Measurements from ENCODE around the gene TARM1. TPM values are rescaled to one million over a fixed set of nuclear protein-coding genes. Genes with fewer than 3 reads are reported as not detected.

TARM1 gene
- total and polyA plus RNA-seq, 2 of the 8 experiments (the other 6 are each of a cell fraction or from before 2014, with no cell fraction given) = not detected

GRCh38 chr19:54074851-54075250 is 6.3 kb downstream of the TARM1 start:
- Histone ChIP-seq H3K36me3 (ENCODE audit: control insufficient read depth in 2 of 4, insufficient read depth in 4 of 4, low read length in 3 of 4) (no peaks in the 10 kb centered on the region), H4K91ac (replicated peaks; ENCODE audit: insufficient read length, low read length) (no peak overlapping the region), H4K8ac (ENCODE audit: extremely low read depth, insufficient read depth, low read length) (no peak overlapping the region), H2BK120ac (replicated peaks; ENCODE audit: low read depth, low read length) (no peak overlapping the region), H3K4ac (replicated peaks; ENCODE audit: insufficient read length, low read depth, low read length) (no peak overlapping the region), H3K4me2 (ENCODE audit: insufficient read depth in 1 of 2, low read depth in 2 of 2, low read length in 2 of 2) (no peak overlapping the region), H3K27ac (ENCODE audit: low read depth, low read length) (no peak overlapping the region), H2AFZ (ENCODE audit: low read length) (no peak overlapping the region), H3K23me2 (ENCODE audit: low read depth, low read length) (no peaks in the 10 kb centered on the region), H3K56ac (replicated peaks; ENCODE audit: insufficient read length, low read depth, low read length) (no peak overlapping the region), H3K9ac (replicated peaks in 1 of 4; ENCODE audit: extremely low read depth in 1 of 4, low read depth in 3 of 4, low read length in 3 of 4) (no peak overlapping the region), H2BK20ac (ENCODE audit: low read length) (no peak overlapping the region), H3K9me3 (ENCODE audit: insufficient read depth in 2 of 2, low read depth in 1 of 2, low read length in 1 of 2) (no peaks in the 10 kb centered on the region), H3K27me3 (replicated peaks in 1 of 4; ENCODE audit: control insufficient read depth in 3 of 4, extremely low read depth in 1 of 4, insufficient read depth in 3 of 4, low read length in 3 of 4) (no peaks in the 10 kb centered on the region; a peak in 1 of 7 replicates), H3K4me3 (ENCODE audit: extremely low read depth in 1 of 4, insufficient read depth in 2 of 4, low read depth in 3 of 4, low read length in 4 of 4) (no peak overlapping the region), H2BK12ac (ENCODE audit: low read depth, low read length) (no peak overlapping the region), H3K79me2 (ENCODE audit: control insufficient read depth in 1 of 2, insufficient read depth in 2 of 2, low read length in 2 of 2) (no peaks in the 10 kb centered on the region), H3K14ac (ENCODE audit: insufficient read length) (no peak overlapping the region), H2BK5ac (ENCODE audit: low read depth, low read length) (no peak overlapping the region), H4K20me1 (replicated peaks in 1 of 2; ENCODE audit: control insufficient read depth in 1 of 2, insufficient read depth in 2 of 2, low read length in 2 of 2) (no peaks in the 10 kb centered on the region), H3K79me1 (ENCODE audit: low read depth, low read length) (no peaks in the 10 kb centered on the region), H2BK15ac (ENCODE audit: low read length) (no peak overlapping the region), H3K23ac (ENCODE audit: insufficient read length) (no peak overlapping the region), H3K4me1 (replicated peaks in 1 of 4; ENCODE audit: control insufficient read depth in 3 of 4, insufficient read depth in 4 of 4, low read length in 3 of 4) (no peaks in the 10 kb centered on the region), H2AK5ac (ENCODE audit: low read depth, low read length) (no peak overlapping the region), H3K18ac (ENCODE audit: extremely low read depth, low read length) (no peak overlapping the region), H4K5ac (ENCODE audit: insufficient read length, low read depth, low read length) (no peak overlapping the region)
- TF ChIP-seq BACH1 (IDR thresholded peaks at IDR 0.05; ENCODE audit: low read length) (no peak), HDAC6 (IDR thresholded peaks at IDR 0.05; ENCODE audit: low read depth, low read length) (no peak), KDM4A (IDR thresholded peaks at IDR 0.05; ENCODE audit: low read depth, low read length, severe bottlenecking) (no peak), CHD2 (IDR thresholded peaks at IDR 0.05; ENCODE audit: low read length) (no peak), RBBP5 (IDR thresholded peaks at IDR 0.05; ENCODE audit: borderline replicate concordance, low read depth, low read length) (no peak), BRCA1 (IDR thresholded peaks at IDR 0.05; ENCODE audit: low read depth, low read length) (no peak), ZNF274 (IDR thresholded peaks at IDR 0.05; ENCODE audit: borderline replicate concordance, extremely low read depth, low read length) (no peak), EP300 (IDR thresholded peaks at IDR 0.05; ENCODE audit: borderline replicate concordance in 1 of 2, low read depth in 2 of 2, low read length in 2 of 2) (no peak), FOSL1 (IDR thresholded peaks at IDR 0.05; ENCODE audit: insufficient read depth, low read depth, low read length) (no peak), POLR2AphosphoS5 (IDR thresholded peaks at IDR 0.05; ENCODE audit: low read depth, low read length) (no peak)
- ChIA-PET CTCF (ENCODE audit: partially characterized antibody) (no interaction called here), POLR2A (ENCODE audit: partially characterized antibody) (no interaction called here)
- 92% methylated on average over 9 of the region's 9 CpGs; no CpG with 5 or more reads in 1 of the 2 experiments for WGBS, 2 experiments (ENCODE audit: extremely low coverage in 1 of 2, insufficient coverage in 1 of 2, insufficient read length in 1 of 2, insufficient replicate concordance in 2 of 2, low coverage in 1 of 2, low lambda C conversion rate in 2 of 2, missing lambda C conversion rate in 1 of 2)
- FAIRE-seq (no peak), DNase-seq (ENCODE audit: low read depth in 1 of 2, low spot score in 2 of 2) (no peak)
